HS-27A (cell line): ENCODE data around the gene LAMP1.
"Not testable (repeated sequence)": the region's sequence is repeated elsewhere in the genome, so short reads cannot be mapped to it uniquely, and the experiment has no call there.

Source experiments
- DNase-seq: peaks from one replicate; pipeline ENCODE4 v3.0.0-alpha.2; 2012; ENCODE audit warnings: low read depth, missing footprints

LAMP1 gene

GRCh38 chr13:113327766-113328471 lies 30.9 kb downstream of the LAMP1 start:
- DNase-seq = no peak

- no peak for DNase-seq
Observed at GRCh38 chr13:113328851-113329250, 31.8 kb downstream of the LAMP1 start.

DNA sequence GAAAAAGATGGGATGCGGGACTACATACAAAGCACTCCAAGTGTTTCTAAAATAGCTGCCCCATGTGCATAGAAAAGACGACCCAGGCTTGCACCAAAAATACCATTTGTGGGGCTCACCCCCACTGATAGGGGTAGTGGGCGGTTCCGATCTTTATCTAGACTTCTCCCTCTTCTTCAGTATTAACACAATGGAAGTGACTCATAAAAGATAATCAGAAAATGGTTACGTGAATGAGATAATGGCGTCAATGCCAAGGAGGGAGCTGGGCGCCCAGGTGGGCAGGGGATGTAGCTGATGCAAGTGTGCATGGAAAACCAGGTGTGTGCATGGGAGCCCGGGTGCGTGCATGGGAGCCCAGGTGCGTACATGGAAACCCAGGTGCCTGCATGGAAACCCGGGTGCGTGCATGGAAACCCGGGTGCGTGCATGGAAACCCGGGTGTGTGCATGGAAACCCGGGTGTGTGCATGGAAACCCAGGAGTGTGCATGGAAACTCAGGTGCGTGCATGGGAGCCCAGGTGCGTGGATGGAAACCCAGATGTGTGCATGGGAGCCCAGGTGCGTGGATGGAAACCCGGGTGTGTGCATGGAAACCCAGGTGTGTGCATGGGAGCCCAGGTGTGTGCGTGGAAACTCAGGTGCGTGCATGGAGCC lies 32.7 kb downstream of the LAMP1 start:
- no peak for DNase-seq

GRCh38 chr13:113332615-113333014 lies 35.6 kb downstream of the LAMP1 start:
- DNase-seq = no peak

- no peak for DNase-seq
Observed at GRCh38 chr13:113333076-113333475, 36.0 kb downstream of the LAMP1 start.

DNA sequence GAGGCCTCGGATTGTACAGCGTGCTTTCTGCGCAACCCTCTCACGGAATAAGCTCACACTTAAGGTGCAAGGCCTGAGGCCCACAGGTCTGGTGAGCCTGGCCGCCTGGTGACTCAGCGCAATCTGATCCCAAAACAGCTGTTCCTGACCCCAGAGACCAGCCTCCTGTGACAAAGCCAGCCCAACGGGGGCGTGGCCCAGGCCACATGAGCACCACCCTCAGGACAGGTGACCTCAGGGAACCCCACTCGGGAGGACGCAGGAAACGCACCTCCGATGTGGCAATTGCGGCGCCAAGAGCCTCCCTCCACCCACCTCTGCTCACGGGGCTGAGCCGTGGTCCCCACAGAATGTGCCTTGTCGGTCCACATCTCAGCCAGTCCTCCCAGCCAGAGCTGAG lies 40.5 kb downstream of the LAMP1 start:
- no peak for DNase-seq

- DNase-seq = no peak
Observed at GRCh38 chr13:113337976-113338375, 40.9 kb downstream of the LAMP1 start.

- DNase-seq = no peak
Observed at GRCh38 chr13:113338451-113338850, 41.4 kb downstream of the LAMP1 start.

- no peak for DNase-seq
Observed at GRCh38 chr13:113342820-113343691, 46.0 kb downstream of the LAMP1 start.

- DNase-seq = no peak
Observed at GRCh38 chr13:113343692-113343968, 46.6 kb downstream of the LAMP1 start.

DNA sequence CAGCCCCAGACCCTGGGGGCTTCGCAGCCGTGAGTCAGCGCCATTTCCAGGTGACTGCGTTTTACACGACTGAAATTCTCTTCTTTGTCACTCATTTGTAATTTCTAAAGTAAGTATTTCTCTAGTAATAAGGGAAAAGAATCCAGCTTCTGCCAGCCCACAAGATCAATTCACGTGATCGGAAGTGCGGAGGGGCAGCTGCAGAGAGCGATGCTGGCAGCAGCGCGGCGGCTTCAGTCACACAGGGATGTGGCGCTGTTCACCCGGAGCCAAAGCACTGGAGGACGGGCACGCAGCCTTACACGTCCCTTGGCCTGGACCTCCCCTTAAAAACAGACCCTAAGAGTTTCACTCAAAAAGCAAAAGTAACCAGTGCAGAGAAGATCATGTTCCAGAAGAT lies 48.4 kb downstream of the LAMP1 start:
- DNase-seq = no peak

DNA sequence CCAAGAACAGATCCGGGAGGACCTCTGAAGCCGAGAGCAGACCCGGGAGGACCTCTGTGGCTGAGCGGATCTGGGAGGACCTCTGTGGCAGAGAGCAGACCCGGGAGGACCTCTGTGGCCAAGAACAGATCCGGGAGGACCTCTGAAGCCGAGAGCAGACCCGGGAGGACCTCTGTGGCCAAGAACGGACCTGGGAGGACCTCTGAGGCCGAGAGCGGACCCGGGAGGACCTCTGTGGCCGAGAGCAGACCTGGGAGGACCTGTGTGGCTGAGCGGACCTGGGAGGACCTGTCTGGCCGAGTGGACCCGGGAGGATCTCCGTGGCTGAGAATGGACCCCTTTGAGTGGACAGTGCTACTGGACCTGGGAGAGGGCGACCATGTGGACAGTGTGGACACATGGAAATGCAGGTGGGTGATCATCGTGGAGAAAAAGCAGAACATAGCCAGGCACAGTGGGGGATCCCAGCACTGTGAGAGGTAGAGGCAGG lies 50.7 kb downstream of the LAMP1 start:
- not testable (repeated sequence) for DNase-seq

DNA sequence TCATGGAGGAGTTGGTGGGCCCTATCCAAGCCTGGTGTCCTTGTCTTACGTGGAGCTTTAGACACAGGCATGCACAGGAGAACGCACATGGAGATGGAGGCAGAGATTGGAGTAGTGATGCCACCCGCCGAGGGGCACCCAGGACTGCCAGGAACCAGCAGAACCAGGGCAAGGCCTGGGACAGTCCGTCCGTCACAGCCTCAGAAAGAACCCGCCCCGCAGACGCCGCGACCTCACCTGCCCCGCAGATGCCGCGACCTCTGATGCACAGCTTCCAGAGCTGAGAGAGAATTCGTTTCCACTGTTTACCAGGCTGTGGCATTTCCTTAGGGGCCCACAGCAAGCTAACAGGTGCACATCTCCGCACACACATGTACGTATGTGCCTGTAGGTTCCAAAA lies 51.6 kb downstream of the LAMP1 start:
- no peak for DNase-seq

GRCh38 chr13:113349050-113349449 lies 52.0 kb downstream of the LAMP1 start:
- DNase-seq = no peak

DNA sequence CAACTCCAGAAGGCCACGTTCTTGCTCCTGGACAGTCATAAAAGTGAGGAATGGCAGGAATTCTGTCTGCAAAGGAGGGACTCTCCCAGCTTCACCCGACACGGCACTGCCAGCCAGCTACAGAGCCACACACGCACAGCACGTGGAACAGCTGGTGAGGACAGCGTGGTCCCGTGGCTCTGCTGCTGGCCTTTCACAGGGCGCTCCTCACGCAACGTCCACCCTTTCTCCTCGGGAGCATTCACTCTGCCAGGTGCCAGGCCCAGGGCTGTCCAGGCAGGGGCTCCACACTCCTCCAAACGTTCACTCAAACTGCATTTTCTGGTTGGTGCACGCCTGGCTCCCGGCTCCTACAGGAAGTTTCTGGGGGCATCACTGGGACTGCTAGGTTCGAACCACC lies 52.5 kb downstream of the LAMP1 start:
- DNase-seq = no peak

GRCh38 chr13:113350065-113350937 lies 53.3 kb downstream of the LAMP1 start:
- DNase-seq = no peak

GRCh38 chr13:113350938-113351335 lies 53.9 kb downstream of the LAMP1 start:
- no peak for DNase-seq

- DNase-seq = no peak
Observed at GRCh38 chr13:113351514-113352026, 54.5 kb downstream of the LAMP1 start.

DNA sequence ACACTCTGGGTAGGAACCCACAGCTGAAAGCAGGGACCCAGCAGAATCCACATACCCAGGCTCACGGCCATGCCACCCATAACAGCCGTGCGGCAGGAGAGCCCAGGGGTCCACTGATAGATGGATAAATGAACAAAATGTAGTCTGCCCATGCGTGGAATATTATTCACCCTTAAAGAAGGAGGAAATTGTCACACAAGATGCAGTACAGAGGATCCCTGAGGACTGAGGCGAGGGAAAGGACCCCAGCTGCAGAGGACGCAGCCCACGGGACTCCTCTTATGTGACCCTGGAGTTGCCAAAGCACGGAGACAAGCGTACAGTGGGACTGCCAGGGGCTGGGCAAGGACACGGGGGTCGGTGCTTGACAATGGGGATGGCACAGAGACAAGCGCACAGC lies 56.2 kb downstream of the LAMP1 start:
- no peak for DNase-seq

- no peak for DNase-seq
Observed at GRCh38 chr13:113354831-113355610, 58.0 kb downstream of the LAMP1 start.

DNA sequence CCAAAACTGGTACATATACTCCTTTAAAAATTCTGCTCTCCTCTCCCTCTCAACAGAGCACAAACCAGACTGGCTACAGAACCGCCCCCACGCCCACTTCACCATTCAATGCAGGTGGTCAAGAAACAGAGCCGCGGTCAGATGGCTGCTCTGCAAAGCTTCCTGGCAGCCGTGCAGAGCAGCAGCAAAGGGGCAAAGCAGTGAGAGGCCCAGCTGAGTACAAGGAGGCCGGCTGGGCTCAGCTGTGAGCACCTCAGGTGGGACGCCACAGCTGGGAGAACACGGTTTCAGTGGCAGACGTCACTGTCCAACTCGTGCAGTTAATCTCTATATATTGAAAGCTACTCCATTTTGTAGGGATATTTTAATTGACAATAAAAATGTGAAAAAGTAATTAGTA lies 58.6 kb downstream of the LAMP1 start:
- DNase-seq = no peak
